HCT116 (cell line): ENCODE results near the gene LDLRAD4. TPM values are rescaled to one million over a fixed set of nuclear protein-coding genes. Genes with fewer than 3 reads are reported as not detected.

Experiments used
- ATAC-seq: fragments of 200-7000 bp; cut with Tn5 transposase; 2 replicates; pipeline ENCODE4 v1.9.1; 2020; ENCODE audit warnings: mild to moderate bottlenecking, moderate library complexity
- BruUV-seq: library from RNA; stranded (reverse); fragments of 400-500 nt; replicated peaks from 2 replicates; lab custom pipeline; 2021; lab: Mats Ljungman, UMichigan
- CTCF ChIA-PET: fragments of 300-600 bp; sonication (Branson Sonifier 250); formaldehyde crosslinking; loops from one replicate; lab custom pipeline; 2021; ENCODE audit warnings: antibody characterized with exemption; lab: Charles Lee
- POLR2A ChIA-PET: fragments of 300-600, 350-600 bp; sonication (Branson Sonifier 250); formaldehyde crosslinking; loops from one replicate; lab custom pipeline; 2021; ENCODE audit warnings: antibody characterized with exemption; lab: Charles Lee
- RAD21 ChIA-PET, 2 experiments: fragments of 300-600 bp; sonication (Branson Sonifier 250); formaldehyde crosslinking; loops; one replicate each; lab custom pipeline; 2023; ENCODE audit warnings: low total read pairs in 2 of 2; ENCODE audit not compliant: uncharacterized antibody in 2 of 2, unreplicated experiment in 2 of 2, low non-redundant PET in 1 of 2; lab: Charles Lee
- DNase-seq: peaks from one replicate; pipeline ENCODE4 v3.0.0-alpha.2; 2010; ENCODE audit warnings: low read depth, low spot score
- H2AFZ ChIP-seq: fragments of 200-600 bp; shearing (Covaris generic), sonication (generic); 2 replicates; pipeline ENCODE4 v1.6.1; 2017; ENCODE audit warnings: low read depth, mixed run types, mixed read lengths, antibody characterized with exemption, low read length; ENCODE audit not compliant: poor library complexity, severe bottlenecking
- H3K27ac ChIP-seq: 2 replicates; pipeline ENCODE4 v1.5.1; 2012; ENCODE audit warnings: low read depth, low read length
- H3K27me3 ChIP-seq: fragments of 200-600 bp; sonication (generic); 2 replicates; pipeline ENCODE4 v1.6.1; 2016; ENCODE audit warnings: mixed run types, low read length, mixed read lengths; ENCODE audit not compliant: insufficient read depth
- H3K36me3 ChIP-seq, 2 experiments: fragments of 200-500 bp in 1 of 2; fragments of 200-600 bp in 1 of 2; sonication (Bioruptor generic) in 1 of 2; sonication (generic) in 1 of 2; 2 replicates each; pipeline versions ENCODE4 v1.5.1 to v1.6.1; 2014 to 2016; ENCODE audit warnings: low read length in 2 of 2, inconsistent platforms in 1 of 2, mixed read lengths in 1 of 2, mixed run types in 1 of 2; ENCODE audit not compliant: insufficient read depth in 2 of 2, control insufficient read depth in 1 of 2
- H3K4me1 ChIP-seq, 2 experiments: fragments of 200-600 bp in 1 of 2; sonication (generic) in 1 of 2; 2 replicates each; pipeline versions ENCODE4 v1.5.1 to v1.6.1; 2012 to 2017; ENCODE audit warnings: low read length in 2 of 2, inconsistent platforms in 1 of 2, mild to moderate bottlenecking in 1 of 2, mixed read lengths in 1 of 2, mixed run types in 1 of 2, moderate library complexity in 1 of 2; ENCODE audit not compliant: insufficient read depth in 2 of 2, control insufficient read depth in 1 of 2
- H3K4me2 ChIP-seq: fragments of 200-600 bp; sonication (generic); 2 replicates; pipeline ENCODE4 v1.6.1; 2017; ENCODE audit warnings: mixed run types, low read length, mixed read lengths
- H3K4me3 ChIP-seq, 2 experiments: fragments of 200-600 bp in 1 of 2; sonication (generic) in 1 of 2; replicated peaks in 1 of 2; 2 replicates each; pipeline ENCODE4 v1.5.1; 2011 to 2016; ENCODE audit warnings: low read length in 2 of 2, control low read depth in 1 of 2, low read depth in 1 of 2, mild to moderate bottlenecking in 1 of 2, mixed read lengths in 1 of 2, mixed run types in 1 of 2
- H3K79me2 ChIP-seq: fragments of 200-600 bp; sonication (generic); 2 replicates; pipeline ENCODE4 v1.6.1; 2017; ENCODE audit warnings: mild to moderate bottlenecking, mixed run types, low read length, moderate library complexity, mixed read lengths; ENCODE audit not compliant: insufficient read depth
- H3K9ac ChIP-seq: fragments of 200-600 bp; sonication (generic); 2 replicates; pipeline ENCODE4 v1.6.1; 2016; ENCODE audit warnings: low read length, mixed read lengths
- H3K9me2 ChIP-seq: fragments of 200-600 bp; sonication (generic), shearing (Covaris generic); 2 replicates; pipeline ENCODE4 v1.6.1; 2017; ENCODE audit warnings: mixed run types, mild to moderate bottlenecking, moderate library complexity; ENCODE audit not compliant: insufficient read depth
- H3K9me3 ChIP-seq, 2 experiments: fragments of 200-500 bp in 1 of 2; fragments of 200-600 bp in 1 of 2; sonication (Bioruptor generic) in 1 of 2; sonication (generic) in 1 of 2; 2 replicates each; pipeline ENCODE4 v1.6.1; 2014 to 2017; ENCODE audit warnings: low read length in 2 of 2, mixed read lengths in 2 of 2, inconsistent platforms in 1 of 2, low read depth in 1 of 2, mild to moderate bottlenecking in 1 of 2, mixed run types in 1 of 2, moderate library complexity in 1 of 2; ENCODE audit not compliant: control insufficient read depth in 1 of 2, insufficient read depth in 1 of 2
- H4K20me1 ChIP-seq: fragments of 200-600 bp; sonication (generic), shearing (Covaris generic); 2 replicates; pipeline ENCODE4 v1.6.1; 2017; ENCODE audit warnings: mixed run types, mild to moderate bottlenecking, moderate library complexity; ENCODE audit not compliant: insufficient read depth
- CBX3 ChIP-seq: IDR thresholded peaks from 2 replicates; pipeline ENCODE4 v1.6.1; 2012; ENCODE audit warnings: low read depth
- CEBPB ChIP-seq: IDR thresholded peaks from 2 replicates; pipeline ENCODE4 v1.6.1; 2012; ENCODE audit warnings: low read depth
- EGR1 ChIP-seq: IDR thresholded peaks from 2 replicates; pipeline ENCODE4 v1.6.1; 2012; ENCODE audit warnings: low read depth
- ELF1 ChIP-seq: IDR thresholded peaks from 2 replicates; pipeline ENCODE4 v1.6.1; 2012; ENCODE audit warnings: low read depth, borderline replicate concordance
- EZH2 ChIP-seq: fragments of 200-600 bp; sonication (generic); IDR thresholded peaks from 2 replicates; pipeline ENCODE4 v1.6.1; 2017; ENCODE audit warnings: antibody characterized with exemption, mixed run types
- EZH2phosphoT487 ChIP-seq: fragments of 200-600 bp; IDR thresholded peaks from 2 replicates; pipeline ENCODE4 v1.6.1; 2018; ENCODE audit warnings: antibody characterized with exemption, borderline replicate concordance
- FOSL1 ChIP-seq: IDR thresholded peaks from 2 replicates; pipeline ENCODE4 v1.6.1; 2012; ENCODE audit warnings: low read depth
- JUND ChIP-seq: IDR thresholded peaks from 2 replicates; pipeline ENCODE4 v1.6.1; 2012
- MAX ChIP-seq: IDR thresholded peaks from 2 replicates; pipeline ENCODE4 v1.6.1; 2012
- POLR2AphosphoS5 ChIP-seq: IDR thresholded peaks from 2 replicates; pipeline ENCODE4 v1.6.1; 2011; ENCODE audit warnings: mild to moderate bottlenecking, low read depth, low read length, moderate library complexity
- RAD21 ChIP-seq: IDR thresholded peaks from 2 replicates; pipeline ENCODE4 v1.6.1; 2012; ENCODE audit warnings: low read depth, mild to moderate bottlenecking
- SIN3A ChIP-seq: IDR thresholded peaks from 2 replicates; pipeline ENCODE4 v1.6.1; 2012; ENCODE audit warnings: low read depth
- SP1 ChIP-seq: IDR thresholded peaks from 2 replicates; pipeline ENCODE4 v1.6.1; 2012; ENCODE audit warnings: low read depth
- SRF ChIP-seq: IDR thresholded peaks from 2 replicates; pipeline ENCODE4 v1.6.1; 2012; ENCODE audit warnings: low read depth
- YY1 ChIP-seq: IDR thresholded peaks from 2 replicates; pipeline ENCODE4 v1.6.1; 2011; ENCODE audit warnings: low read length, low read depth, moderate library complexity, mild to moderate bottlenecking; ENCODE audit not compliant: insufficient replicate concordance; ENCODE audit errors: extremely low read depth
- ZFX ChIP-seq: fragments of 450-650 bp; IDR thresholded peaks from 2 replicates; pipeline ENCODE4 v1.6.1; 2017
- ZNF274 ChIP-seq: fragments of 200-500 bp; sonication (Bioruptor generic); IDR thresholded peaks from 2 replicates; pipeline ENCODE4 v1.6.1; 2014; ENCODE audit warnings: mild to moderate bottlenecking, low read depth, low read length, inconsistent platforms
- intact Hi-C: fragments of 100-400 bp; cut with micrococcal nuclease; formaldehyde crosslinking; loops from 2 replicates; pipeline ENCODE4 v1.10.0; 2022
- total RNA-seq: library from RNA; stranded (reverse); gene quantifications from one replicate; pipeline ENCODE4 v1.2.1, GENCODE V29; 2021; ENCODE audit not compliant: unreplicated experiment
- TF ChIP-seq, protein P1 (sequence below): IDR thresholded peaks from 2 replicates; pipeline ENCODE4 v1.6.1; 2012
- TF ChIP-seq, protein P2 (sequence below), 3 experiments: fragments of 200-600 bp in 1 of 3; sonication (generic) in 1 of 3; IDR thresholded peaks in 2 of 3; conservative IDR thresholded peaks in 1 of 3; 2 replicates each; pipeline ENCODE4 v1.5.1; 2012 to 2017; ENCODE audit warnings: low read depth in 2 of 3, low read length in 2 of 3, antibody characterized with exemption in 1 of 3, borderline replicate concordance in 1 of 3, control low read depth in 1 of 3, mild to moderate bottlenecking in 1 of 3, mixed read lengths in 1 of 3, mixed run types in 1 of 3, moderate library complexity in 1 of 3; ENCODE audit not compliant: insufficient read depth in 1 of 3

The LDLRAD4 gene
- total RNA-seq, 1 experiment from 2014 or later: 1.2 TPM

DNA sequence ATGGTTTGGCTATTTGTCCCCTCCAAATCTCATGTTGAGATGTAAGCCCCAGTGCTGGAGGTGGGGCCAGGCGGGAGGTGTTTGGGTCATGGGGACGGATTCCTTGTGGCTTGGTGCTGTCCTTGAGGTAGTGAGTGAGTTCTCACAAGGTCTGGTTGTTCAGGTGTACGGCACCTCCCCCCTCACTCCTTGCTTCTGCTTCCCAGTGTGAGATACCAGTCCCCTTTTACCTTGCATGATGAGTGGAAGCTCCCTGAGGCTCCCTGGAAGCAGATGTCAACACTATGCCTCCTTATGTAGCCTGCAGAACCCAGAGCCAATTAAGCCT is 232.6 kb downstream of the LDLRAD4 start:
- Histone ChIP-seq H3K9me3 (no peaks in the 10 kb centered on the region), H3K4me2 (no peak overlapping the region), H3K36me3 (no peaks in the 10 kb centered on the region), H2AFZ (no peak overlapping the region), H3K27me3 (no peaks in the 10 kb centered on the region), H4K20me1 (no peaks in the 10 kb centered on the region), H3K79me2 (no peaks in the 10 kb centered on the region), H3K4me1 (no peaks in the 10 kb centered on the region), H3K4me3 (no peak overlapping the region), H3K27ac (no peak overlapping the region), H3K9me2 (no peaks in the 10 kb centered on the region), H3K9ac (no peak overlapping the region)
- no peak for TF ChIP-seq JUND
- TF ChIP-seq CEBPB: no peak
- no peak for TF ChIP-seq ZFX
- TF ChIP-seq SP1: no peak
- TF ChIP-seq CBX3: no peak
- TF ChIP-seq EZH2: no peak
- no peak for TF ChIP-seq ZNF274
- no peak for TF ChIP-seq ELF1
- TF ChIP-seq SRF: no peak
- no peak for TF ChIP-seq MAX
- TF ChIP-seq SIN3A: no peak
- no peak for TF ChIP-seq EGR1
- TF ChIP-seq, protein P1, sequence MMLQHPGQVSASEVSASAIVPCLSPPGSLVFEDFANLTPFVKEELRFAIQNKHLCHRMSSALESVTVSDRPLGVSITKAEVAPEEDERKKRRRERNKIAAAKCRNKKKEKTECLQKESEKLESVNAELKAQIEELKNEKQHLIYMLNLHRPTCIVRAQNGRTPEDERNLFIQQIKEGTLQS: no peak
- no peak for TF ChIP-seq FOSL1
- intact Hi-C loops: no loop called here
- RAD21 ChIA-PET: no interaction called here
- no TSS peak for BruUV-seq
- POLR2A ChIA-PET: no interaction called here
- no peak for ATAC-seq
- no peak for DNase-seq
- CTCF ChIA-PET: no interaction called here

DNA sequence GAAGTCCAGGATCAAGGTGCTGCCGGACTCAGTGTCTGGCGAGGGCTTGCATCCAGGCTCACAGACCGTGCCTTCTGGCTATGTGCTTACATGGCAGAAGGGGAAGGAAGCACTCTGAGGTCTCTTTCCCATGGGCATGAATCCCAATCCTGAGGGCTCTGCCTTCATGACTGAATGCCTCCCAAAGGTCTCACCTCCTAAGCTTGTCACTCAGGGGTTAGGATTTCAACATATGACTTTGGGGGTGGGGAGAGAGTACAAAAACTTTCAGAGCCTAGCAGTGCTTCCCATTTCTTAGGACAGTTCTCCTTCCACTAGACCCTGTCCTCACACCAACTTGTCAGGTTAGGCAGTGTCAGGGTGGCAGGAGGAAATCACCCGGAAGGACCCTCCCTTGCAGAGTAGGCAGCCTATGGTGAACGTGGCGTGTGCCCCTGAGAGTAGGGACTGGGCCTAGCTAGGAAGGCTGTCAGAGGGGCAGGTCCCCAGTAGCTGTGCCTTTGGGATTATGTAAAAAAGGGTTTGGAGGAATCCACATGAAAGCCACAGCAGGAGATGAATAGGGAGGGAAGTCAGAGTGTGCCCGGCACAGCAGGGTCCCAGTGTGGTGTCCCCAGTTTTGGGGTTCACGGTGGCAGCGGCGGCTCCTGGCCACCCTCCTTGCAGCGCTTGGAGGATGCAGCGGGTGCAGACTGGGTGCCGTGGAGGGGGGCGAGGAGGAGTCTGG is 233.3 kb downstream of the LDLRAD4 start:
- ChIA-PET CTCF (no interaction called here), POLR2A (no interaction called here), RAD21 (no interaction called here)
- Histone ChIP-seq H3K79me2 (no peaks in the 10 kb centered on the region), H3K4me2 (no peak overlapping the region), H3K27ac (no peak overlapping the region), H3K4me1 (no peaks in the 10 kb centered on the region), H3K9ac (no peak overlapping the region), H3K36me3 (no peaks in the 10 kb centered on the region), H3K9me2 (no peaks in the 10 kb centered on the region), H3K4me3 (no peak overlapping the region), H2AFZ (no peak overlapping the region), H3K9me3 (no peaks in the 10 kb centered on the region), H4K20me1 (no peaks in the 10 kb centered on the region), H3K27me3 (no peaks in the 10 kb centered on the region)
- no TSS peak for BruUV-seq
- intact Hi-C loops: no loop called here
- TF ChIP-seq YY1 (no peak), POLR2AphosphoS5 (no peak), SP1 (no peak), RAD21 (no peak), EZH2phosphoT487 (no peak), ZFX (no peak)
- TF ChIP-seq, protein P2, sequence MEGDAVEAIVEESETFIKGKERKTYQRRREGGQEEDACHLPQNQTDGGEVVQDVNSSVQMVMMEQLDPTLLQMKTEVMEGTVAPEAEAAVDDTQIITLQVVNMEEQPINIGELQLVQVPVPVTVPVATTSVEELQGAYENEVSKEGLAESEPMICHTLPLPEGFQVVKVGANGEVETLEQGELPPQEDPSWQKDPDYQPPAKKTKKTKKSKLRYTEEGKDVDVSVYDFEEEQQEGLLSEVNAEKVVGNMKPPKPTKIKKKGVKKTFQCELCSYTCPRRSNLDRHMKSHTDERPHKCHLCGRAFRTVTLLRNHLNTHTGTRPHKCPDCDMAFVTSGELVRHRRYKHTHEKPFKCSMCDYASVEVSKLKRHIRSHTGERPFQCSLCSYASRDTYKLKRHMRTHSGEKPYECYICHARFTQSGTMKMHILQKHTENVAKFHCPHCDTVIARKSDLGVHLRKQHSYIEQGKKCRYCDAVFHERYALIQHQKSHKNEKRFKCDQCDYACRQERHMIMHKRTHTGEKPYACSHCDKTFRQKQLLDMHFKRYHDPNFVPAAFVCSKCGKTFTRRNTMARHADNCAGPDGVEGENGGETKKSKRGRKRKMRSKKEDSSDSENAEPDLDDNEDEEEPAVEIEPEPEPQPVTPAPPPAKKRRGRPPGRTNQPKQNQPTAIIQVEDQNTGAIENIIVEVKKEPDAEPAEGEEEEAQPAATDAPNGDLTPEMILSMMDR (IDR thresholded peaks at IDR 0.05 in 2 of 3, conservative IDR thresholded peaks at IDR 0.05 in 1 of 3; ENCODE audit: borderline replicate concordance in 1 of 3, insufficient read depth in 1 of 3, low read depth in 2 of 3, low read length in 2 of 3): no peak
- DNase-seq: no peak
- ATAC-seq: no peak
